Testis (tissue), 2 donors: ENCODE measurements around the gene ZNF93.
A peak's percentile ranks its signal among the peaks of the same experiment; 100 is the strongest.
"Not testable (repeated sequence)": the region's sequence is repeated elsewhere in the genome, so short reads cannot be mapped to it uniquely, and the experiment has no call there.

Source experiments
- POLR2A ChIP-seq: fragments of 450-650 bp; IDR thresholded peaks from one replicate; pipeline ENCODE4 v1.6.1; 2017; ENCODE audit warnings: antibody characterized with exemption, mild to moderate bottlenecking, moderate library complexity
- TF ChIP-seq, protein P1 (sequence below), 3 experiments: fragments of 450-650 bp in 2 of 3; fragments of 200-600 bp in 1 of 3; sonication (generic) in 1 of 3; IDR thresholded peaks; one replicate each; pipeline ENCODE4 v1.5.1; 2016 to 2019; ENCODE audit warnings: antibody characterized with exemption in 3 of 3, mild to moderate bottlenecking in 2 of 3, moderate library complexity in 1 of 3

DNA sequence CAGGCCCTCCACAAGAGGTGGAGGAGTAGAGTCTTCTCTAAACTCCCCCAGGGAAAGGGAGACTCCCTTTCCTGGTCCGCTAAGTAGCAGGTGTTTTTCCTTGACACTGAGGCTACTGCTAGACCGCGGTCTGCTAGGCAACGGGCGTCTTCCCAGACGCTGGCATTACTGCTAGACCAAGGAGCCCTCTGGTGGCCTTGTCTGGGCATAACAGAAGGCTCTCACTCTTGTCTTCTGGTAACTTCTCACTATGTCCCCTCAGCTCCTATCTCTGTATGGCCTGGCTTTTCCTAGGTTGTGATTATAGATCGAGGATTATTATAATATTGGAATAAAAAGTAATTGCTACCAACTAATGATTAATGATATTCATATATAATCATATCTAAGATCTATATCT lies 29.7 kb downstream of the ZNF93 start:
- TF ChIP-seq, protein P1, sequence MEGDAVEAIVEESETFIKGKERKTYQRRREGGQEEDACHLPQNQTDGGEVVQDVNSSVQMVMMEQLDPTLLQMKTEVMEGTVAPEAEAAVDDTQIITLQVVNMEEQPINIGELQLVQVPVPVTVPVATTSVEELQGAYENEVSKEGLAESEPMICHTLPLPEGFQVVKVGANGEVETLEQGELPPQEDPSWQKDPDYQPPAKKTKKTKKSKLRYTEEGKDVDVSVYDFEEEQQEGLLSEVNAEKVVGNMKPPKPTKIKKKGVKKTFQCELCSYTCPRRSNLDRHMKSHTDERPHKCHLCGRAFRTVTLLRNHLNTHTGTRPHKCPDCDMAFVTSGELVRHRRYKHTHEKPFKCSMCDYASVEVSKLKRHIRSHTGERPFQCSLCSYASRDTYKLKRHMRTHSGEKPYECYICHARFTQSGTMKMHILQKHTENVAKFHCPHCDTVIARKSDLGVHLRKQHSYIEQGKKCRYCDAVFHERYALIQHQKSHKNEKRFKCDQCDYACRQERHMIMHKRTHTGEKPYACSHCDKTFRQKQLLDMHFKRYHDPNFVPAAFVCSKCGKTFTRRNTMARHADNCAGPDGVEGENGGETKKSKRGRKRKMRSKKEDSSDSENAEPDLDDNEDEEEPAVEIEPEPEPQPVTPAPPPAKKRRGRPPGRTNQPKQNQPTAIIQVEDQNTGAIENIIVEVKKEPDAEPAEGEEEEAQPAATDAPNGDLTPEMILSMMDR (IDR thresholded peaks at IDR 0.05), result peak; percentile 18 to 34 (median 21)
- TF ChIP-seq POLR2A, result not testable (repeated sequence)
